ENCODE measurements around the gene BASP1. TPM values are rescaled to one million over a fixed set of nuclear protein-coding genes. Genes with fewer than 3 reads are reported as not detected.

The BASP1 gene
- total and polyA plus RNA-seq, 7 donors: 7.4 to 18.6 (median 11.1) TPM

- Histone ChIP-seq H3K9me3 (no peaks in the 10 kb centered on the region), H3K27me3 (peaks cover 6 to 42% (median 32%) of the 10 kb centered on the region in 3 donors), H3K27ac (no peak overlapping the region), H3K4me1 (peaks cover 0 to 28% (median 25%) of the 10 kb centered on the region in 4 donors), H3K36me3 (no peaks in the 10 kb centered on the region), H3K4me3 (no peak overlapping the region)
- DNase-seq: no peak
- intact Hi-C loops (cut with DNase I): loop anchor here (5.0 kb wide), 1 partner anchor 1093 kb away; no protein-coding TSS in a partner anchor
- TF ChIP-seq POLR2A (IDR thresholded peaks at IDR 0.05): no peak
- no peak for TF ChIP-seq POLR2AphosphoS5 (IDR thresholded peaks at IDR 0.05)
- TF ChIP-seq CTCF (IDR thresholded peaks at IDR 0.05): no peak
- TF ChIP-seq EP300 (IDR thresholded peaks at IDR 0.05): no peak
- 89 to 95% methylated on average over 12 of the region's 12 CpGs for WGBS, 2 donors
These were observed 2.0 kb downstream of the BASP1 start for GRCh38 chr5:17219469-17219868.

GRCh38 chr5:17219992-17220391 lies 2.6 kb downstream of the BASP1 start:
- no peaks in the 10 kb centered on the region for H3K9me3 ChIP-seq
- 93 to 94% methylated on average over 6 of the region's 6 CpGs for WGBS, 2 donors
- DNase-seq: no peak
- H3K36me3 ChIP-seq: no peaks in the 10 kb centered on the region
- intact Hi-C loops (cut with DNase I): loop anchor here (5.0 kb wide), 1 partner anchor 1092 kb away; no protein-coding TSS in a partner anchor
- peaks cover 6 to 42% (median 32%) of the 10 kb centered on the region in 3 donors for H3K27me3 ChIP-seq
- no peak overlapping the region for H3K27ac ChIP-seq
- TF ChIP-seq EP300 (IDR thresholded peaks at IDR 0.05) (no peak), POLR2A (IDR thresholded peaks at IDR 0.05) (no peak), CTCF (IDR thresholded peaks at IDR 0.05) (no peak), POLR2AphosphoS5 (IDR thresholded peaks at IDR 0.05) (no peak)
- H3K4me3 ChIP-seq: no peak overlapping the region
- H3K4me1 ChIP-seq: peaks cover 0 to 28% (median 25%) of the 10 kb centered on the region in 4 donors

GRCh38 chr5:17220469-17220868 lies 3.0 kb downstream of the BASP1 start:
- DNase-seq: no peak
- 92% methylated on average over 4 of the region's 4 CpGs for WGBS, 2 donors
- intact Hi-C loops (cut with DNase I): no loop called here
- peaks cover 0 to 28% (median 25%) of the 10 kb centered on the region in 4 donors for H3K4me1 ChIP-seq
- no peak for TF ChIP-seq POLR2A (IDR thresholded peaks at IDR 0.05)
- TF ChIP-seq POLR2AphosphoS5 (IDR thresholded peaks at IDR 0.05): no peak
- no peak for TF ChIP-seq CTCF (IDR thresholded peaks at IDR 0.05)
- no peak for TF ChIP-seq EP300 (IDR thresholded peaks at IDR 0.05)
- peaks cover 6 to 42% (median 32%) of the 10 kb centered on the region in 3 donors for H3K27me3 ChIP-seq
- H3K9me3 ChIP-seq: no peaks in the 10 kb centered on the region
- H3K27ac ChIP-seq: no peak overlapping the region
- no peaks in the 10 kb centered on the region for H3K36me3 ChIP-seq
- no peak overlapping the region for H3K4me3 ChIP-seq

GRCh38 chr5:17221843-17222636 lies 4.6 kb downstream of the BASP1 start:
- DNase-seq: no peak
- 62 to 78% methylated on average over 4 of the region's 4 CpGs for WGBS, 2 donors

GRCh38 chr5:17222664-17223063 lies 5.2 kb downstream of the BASP1 start:
- no peak overlapping the region for H3K27ac ChIP-seq
- peaks cover 3 to 29% (median 15%) of the 10 kb centered on the region in 3 donors for H3K27me3 ChIP-seq
- WGBS, 2 donors: 77 to 79% methylated on average over 2 of the region's 2 CpGs
- H3K36me3 ChIP-seq: no peaks in the 10 kb centered on the region
- intact Hi-C loops (cut with DNase I): no loop called here
- H3K9me3 ChIP-seq: no peaks in the 10 kb centered on the region
- TF ChIP-seq EP300 (IDR thresholded peaks at IDR 0.05): no peak
- TF ChIP-seq POLR2AphosphoS5 (IDR thresholded peaks at IDR 0.05): no peak
- no peak for TF ChIP-seq POLR2A (IDR thresholded peaks at IDR 0.05)
- no peak for TF ChIP-seq CTCF (IDR thresholded peaks at IDR 0.05)
- no peak for DNase-seq
- H3K4me1 ChIP-seq: peaks cover 0 to 14% (median 13%) of the 10 kb centered on the region in 4 donors
- no peak overlapping the region for H3K4me3 ChIP-seq

More at GRCh38 chr5:17221843-17222636, 4.6 kb downstream of the BASP1 start:
- Histone ChIP-seq H3K4me3 (no peak overlapping the region), H3K27me3 (peaks cover 6 to 34% (median 19%) of the 10 kb centered on the region in 3 donors), H3K4me1 (peaks cover 0 to 19% (median 16%) of the 10 kb centered on the region in 4 donors), H3K36me3 (no peaks in the 10 kb centered on the region), H3K27ac (no peak overlapping the region), H3K9me3 (no peaks in the 10 kb centered on the region)
- TF ChIP-seq EP300 (IDR thresholded peaks at IDR 0.05): no peak
- intact Hi-C loops (cut with DNase I): no loop called here

Data from sigmoid colon (tissue), 7 donors.